Erythroblast (primary cell): Measurements from ENCODE around the gene KIF18B.

Experiments used
- GATA1 ChIP-seq: IDR thresholded peaks from 2 replicates; pipeline ENCODE4 v1.6.1; 2011; ENCODE audit warnings: low read depth, mild to moderate bottlenecking, control low read depth, low read length, moderate library complexity
- POLR2A ChIP-seq: IDR thresholded peaks from 2 replicates; pipeline ENCODE4 v1.6.1; 2011; ENCODE audit warnings: mild to moderate bottlenecking, low read length

DNA sequence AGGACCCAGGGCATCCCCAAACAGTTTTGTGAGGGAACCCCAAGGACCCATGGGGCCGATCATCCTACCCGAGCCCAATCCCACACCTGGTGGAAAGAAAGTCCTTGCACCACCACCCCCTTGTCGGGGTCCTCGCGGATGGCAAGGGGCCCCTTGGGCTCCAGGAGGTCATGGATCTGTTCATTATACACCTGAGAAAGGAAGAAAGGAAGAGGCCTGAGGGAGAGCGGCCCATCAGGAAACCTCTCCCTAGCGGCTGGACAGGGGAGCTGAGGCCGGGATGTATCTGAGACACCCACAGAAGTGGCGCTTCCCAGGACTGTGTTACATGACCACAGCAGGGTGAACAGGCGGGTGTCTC, 12.8 kb downstream of the KIF18B start:
- TF ChIP-seq POLR2A (no peak), GATA1 (no peak)
